ENCODE results near the gene KCND3. TPM values are rescaled to one million over a fixed set of nuclear protein-coding genes. Genes with fewer than 3 reads are reported as not detected.

The KCND3 gene
- total RNA-seq, 1 donor from 2014 or later = 24.7 TPM

DNA sequence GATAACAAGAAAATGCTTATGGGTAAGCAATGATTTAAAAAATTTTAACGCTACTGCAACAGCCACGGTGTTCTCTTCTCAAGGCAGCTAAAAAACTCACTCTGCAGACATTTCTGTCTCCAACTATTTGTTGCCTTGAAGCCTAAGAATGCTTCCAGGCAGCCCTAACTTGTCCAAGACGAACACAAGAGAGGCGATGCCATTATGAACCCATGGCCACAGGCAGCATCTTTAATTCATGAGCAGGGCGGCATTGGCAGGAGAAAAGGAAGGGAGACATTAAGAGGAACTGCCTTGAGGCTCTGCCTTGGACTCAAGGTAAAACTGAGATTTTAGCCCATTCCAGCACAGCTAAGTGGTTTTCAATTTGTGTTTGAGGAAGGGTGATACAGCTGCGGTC, 67.5 kb downstream of the KCND3 start:
- DNase-seq (ENCODE audit: low spot score) = no peak
- ATAC-seq = no peak

GRCh38 chr1:111920221-111921024, 69.0 kb downstream of the KCND3 start:
- no peak for DNase-seq (ENCODE audit: low spot score)
- peak; percentile 53 for ATAC-seq

DNA sequence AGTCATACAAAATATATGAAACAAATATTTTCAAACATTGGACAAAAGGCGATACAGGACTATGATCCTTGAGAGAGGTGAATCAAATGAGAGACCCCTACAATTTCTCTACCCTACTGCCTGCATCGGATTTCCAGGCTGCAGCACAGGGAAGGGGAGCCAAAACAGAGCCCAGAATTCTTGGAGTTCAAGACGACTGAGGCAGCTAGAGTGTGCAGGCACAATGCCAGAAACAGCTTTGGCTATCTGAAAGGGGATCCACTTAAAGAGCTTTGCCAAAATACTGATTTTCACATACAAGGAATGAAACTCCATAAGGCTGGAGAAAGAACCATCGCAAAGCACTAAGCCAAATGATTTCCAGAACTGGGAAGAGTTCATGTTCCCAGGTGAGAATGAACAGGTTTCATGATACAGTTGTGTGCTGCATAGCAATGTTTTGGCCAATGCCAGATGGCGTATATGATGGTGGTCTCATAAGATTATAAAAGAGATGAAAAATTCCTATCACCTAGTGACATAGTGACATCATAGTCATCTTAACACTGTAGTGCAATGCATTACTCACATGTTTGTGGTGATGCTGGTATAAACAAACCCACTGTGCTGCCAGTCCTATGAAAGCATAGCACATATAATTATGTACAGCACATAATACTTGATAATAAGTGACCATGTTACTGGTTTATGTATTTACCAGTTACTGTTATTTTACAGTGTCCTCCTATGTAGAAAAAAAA, 77.5 kb downstream of the KCND3 start:
- ATAC-seq = no peak
- no peak for DNase-seq (ENCODE audit: low spot score)

- no peak for DNase-seq (ENCODE audit: low spot score)
- ATAC-seq = no peak
Observed at GRCh38 chr1:111911061-111911460, 78.4 kb downstream of the KCND3 start.

GRCh38 chr1:111909030-111909429, 80.4 kb downstream of the KCND3 start:
- DNase-seq (ENCODE audit: low spot score) = no peak
- ATAC-seq = no peak

- no peak for DNase-seq (ENCODE audit: low spot score)
- peak; percentile 82 for ATAC-seq
Observed at GRCh38 chr1:111908011-111908621, 81.4 kb downstream of the KCND3 start.

GRCh38 chr1:111907321-111907720, 82.1 kb downstream of the KCND3 start:
- ATAC-seq = no peak
- no peak for DNase-seq (ENCODE audit: low spot score)

DNA sequence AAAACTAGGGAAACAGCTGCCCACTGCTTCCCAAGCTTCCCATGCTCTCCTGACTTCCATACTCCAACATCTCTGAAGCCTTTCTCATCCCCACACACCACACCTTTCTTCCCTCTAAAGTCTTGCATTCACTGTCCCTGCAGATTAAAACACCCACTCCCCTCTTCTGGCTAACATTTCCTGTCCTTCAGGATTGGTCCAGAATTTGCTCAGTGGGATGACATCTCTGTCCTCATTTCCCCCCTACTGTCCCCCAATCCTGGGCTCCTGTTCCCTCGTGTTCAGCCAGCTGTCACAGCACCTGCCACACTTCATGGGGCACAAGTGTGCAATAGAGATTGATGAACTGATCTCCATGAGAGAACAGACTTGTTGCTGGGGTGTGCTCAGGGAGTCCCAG, 82.7 kb downstream of the KCND3 start:
- DNase-seq (ENCODE audit: low spot score) (no peak), ATAC-seq (no peak)

- no peak for ATAC-seq
- DNase-seq (ENCODE audit: low spot score) = no peak
Observed at GRCh38 chr1:111906111-111906510, 83.4 kb downstream of the KCND3 start.

DNA sequence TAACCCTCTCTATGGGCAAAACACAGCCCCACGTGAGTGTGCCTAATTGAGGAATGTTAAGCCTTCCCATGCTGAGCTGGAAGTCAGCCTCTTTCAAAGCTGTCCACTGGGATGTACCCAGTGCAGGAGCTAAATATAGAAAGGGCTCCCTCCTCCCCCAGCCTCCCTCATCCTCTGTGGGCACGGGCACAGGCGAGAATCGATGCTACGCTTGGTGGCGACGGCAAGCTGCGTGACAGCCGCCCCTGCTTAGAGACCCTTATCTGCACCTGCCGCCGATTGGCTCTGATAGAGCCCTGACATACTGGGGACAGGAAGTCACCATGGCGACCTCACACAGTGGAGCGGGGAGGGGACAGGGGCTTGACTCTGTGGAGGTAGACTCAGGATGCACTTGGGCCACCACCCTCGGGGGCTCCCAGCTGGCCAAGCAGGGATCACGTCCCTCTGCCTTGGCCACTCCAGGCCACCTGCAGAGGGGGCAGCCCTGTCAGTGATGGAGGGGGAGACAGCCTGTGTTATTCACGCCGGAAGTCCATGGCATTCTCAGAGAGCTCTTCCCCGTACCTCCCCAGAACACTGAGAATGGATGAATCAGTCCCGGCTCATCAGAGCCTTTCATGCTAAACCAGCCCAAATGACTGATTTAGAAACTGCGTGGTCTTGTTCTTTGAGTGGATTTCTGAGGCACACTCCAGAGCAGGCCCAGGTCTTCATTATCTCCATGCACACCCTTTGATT, 84.8 kb downstream of the KCND3 start:
- DNase-seq (ENCODE audit: low spot score) (no peak), ATAC-seq (no peak)

DNA sequence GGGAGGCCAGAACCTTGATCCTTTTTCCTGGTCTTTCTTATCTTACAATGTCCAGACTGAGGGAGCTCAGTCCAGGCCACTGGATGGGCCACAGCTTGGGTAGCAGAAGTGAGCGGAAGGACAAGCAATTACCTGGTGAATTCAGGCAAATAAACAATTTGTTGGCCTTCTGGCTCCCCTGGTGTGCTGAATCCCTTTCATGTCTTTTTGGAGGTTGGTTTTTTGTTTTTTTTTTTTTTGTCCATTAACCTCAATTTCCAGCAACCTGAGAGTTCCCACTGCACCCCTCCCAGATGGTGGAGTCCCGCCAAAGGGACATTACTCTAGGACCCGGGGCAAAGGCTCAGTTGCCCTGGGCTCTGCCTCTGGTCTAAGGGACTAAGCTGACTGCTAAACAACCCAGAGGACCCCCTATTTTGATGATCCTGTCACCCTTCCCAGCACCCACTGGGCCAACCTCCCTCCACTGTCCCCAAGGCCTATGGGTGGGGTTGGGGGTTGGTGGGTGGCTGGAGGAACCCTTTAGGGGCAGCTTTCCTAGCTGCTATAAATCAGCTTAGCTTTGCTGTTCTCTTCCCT, 85.5 kb downstream of the KCND3 start:
- no peak for ATAC-seq

GRCh38 chr1:111903148-111903870, 86.2 kb downstream of the KCND3 start:
- DNase-seq (ENCODE audit: low spot score) (no peak), ATAC-seq (no peak)

More for the DNA sequence above, 85.5 kb downstream of the KCND3 start:
- DNase-seq (ENCODE audit: low spot score) = no peak

GRCh38 chr1:111895469-111895868, 94.0 kb downstream of the KCND3 start:
- ATAC-seq (no peak), DNase-seq (ENCODE audit: low spot score) (no peak)

DNA sequence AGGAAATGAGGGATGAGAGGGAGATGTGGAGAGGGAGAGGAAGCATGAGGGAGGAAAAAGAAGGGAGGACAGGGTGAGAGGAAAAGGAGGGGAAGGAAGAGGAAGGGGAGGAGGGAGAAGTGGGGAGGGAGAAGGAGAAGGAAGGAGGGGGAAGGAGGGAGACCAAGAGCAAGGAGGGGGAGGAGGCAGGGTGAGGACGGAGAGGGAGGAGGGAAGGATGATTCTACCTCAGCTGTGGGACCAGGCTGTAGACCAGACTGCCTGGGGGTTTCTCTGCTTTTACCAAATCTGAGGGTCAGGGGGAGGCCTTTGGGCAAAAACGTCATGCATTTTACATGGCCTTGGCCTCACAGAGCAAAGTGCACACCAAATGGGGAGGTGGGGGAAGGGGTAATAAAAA, 94.5 kb downstream of the KCND3 start:
- no peak for ATAC-seq
- DNase-seq (ENCODE audit: low spot score) = no peak

- ATAC-seq (no peak), DNase-seq (ENCODE audit: low spot score) (no peak)
Observed at GRCh38 chr1:111894497-111894896, 95.0 kb downstream of the KCND3 start.

DNA sequence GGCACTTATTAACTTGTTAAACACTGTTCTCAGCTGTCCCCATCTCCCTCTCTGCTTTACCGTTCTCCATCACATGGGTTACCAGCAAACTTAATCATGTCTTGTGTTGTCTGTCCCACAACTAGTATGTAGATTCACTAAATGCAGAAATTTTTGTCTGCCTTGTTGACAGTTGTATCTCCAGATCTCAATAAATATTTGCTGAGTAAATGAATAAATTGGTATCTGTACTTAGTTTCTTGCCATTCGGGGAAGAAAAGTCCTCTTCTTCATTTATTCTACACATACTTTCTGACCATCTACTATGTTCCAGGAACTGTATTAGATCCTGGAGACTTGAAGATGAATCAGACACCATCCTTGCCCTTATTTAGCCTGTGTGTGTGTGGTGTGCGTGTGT, 97.9 kb downstream of the KCND3 start:
- no peak for DNase-seq (ENCODE audit: low spot score)
- ATAC-seq = no peak

GRCh38 chr1:111888740-111889376, 100.6 kb downstream of the KCND3 start:
- DNase-seq (ENCODE audit: low spot score) (peak; percentile 50), ATAC-seq (peak; percentile 23)

GRCh38 chr1:111887875-111888274, 101.6 kb downstream of the KCND3 start:
- ATAC-seq (peak; percentile 88), DNase-seq (ENCODE audit: low spot score) (peak; percentile 94)

DNA sequence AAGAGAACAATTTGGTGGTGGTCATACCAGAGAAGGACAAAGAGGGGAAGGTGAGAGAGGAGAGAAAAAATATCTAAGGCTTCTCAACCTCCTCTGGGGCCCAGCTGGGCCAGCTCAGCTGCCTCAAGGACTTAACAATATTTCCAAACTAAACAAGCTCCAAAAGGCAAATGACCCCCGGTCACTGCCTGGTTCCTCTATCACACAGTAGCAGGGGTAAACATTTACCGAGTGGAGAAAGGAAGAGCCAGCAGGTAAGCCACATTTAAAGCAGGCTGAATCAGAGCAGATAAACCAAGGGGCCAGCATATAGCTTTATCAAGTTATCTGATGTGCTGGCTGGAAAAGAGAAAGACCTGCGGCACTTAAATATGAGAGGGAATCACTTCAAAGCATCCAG, 102.1 kb downstream of the KCND3 start:
- ATAC-seq = peak; percentile 76
- peak; percentile 80 for DNase-seq (ENCODE audit: low spot score)

- DNase-seq (ENCODE audit: low spot score) (no peak), ATAC-seq (no peak)
Observed at GRCh38 chr1:111886741-111887140, 102.7 kb downstream of the KCND3 start.

Measured in left lobe of liver (tissue), 2 donors.